IPS DF 6.9 (cell line): Measurements from ENCODE around the gene LIMS2.

ENCODE experiments used
- DNase-seq: peaks from one replicate; pipeline ENCODE4 v3.0.0-alpha.2; 2013; ENCODE audit warnings: low read depth, low spot score
- H3K27ac ChIP-seq: one replicate; pipeline ENCODE4 v1.5.1; 2013; ENCODE audit warnings: low read length, control low read depth
- H3K27me3 ChIP-seq: 2 replicates; pipeline ENCODE4 v1.6.1; 2013; ENCODE audit warnings: mild to moderate bottlenecking, low read length; ENCODE audit not compliant: control insufficient read depth, insufficient read depth
- H3K36me3 ChIP-seq: 2 replicates; pipeline ENCODE4 v1.6.1; 2013; ENCODE audit warnings: low read length; ENCODE audit not compliant: control insufficient read depth, insufficient read depth
- H3K4me1 ChIP-seq: 2 replicates; pipeline ENCODE4 v1.6.1; 2013; ENCODE audit warnings: low read length; ENCODE audit not compliant: control insufficient read depth, insufficient read depth
- H3K4me3 ChIP-seq: 2 replicates; pipeline ENCODE4 v1.5.1; 2013; ENCODE audit warnings: mild to moderate bottlenecking, low read length
- H3K9me3 ChIP-seq: 2 replicates; pipeline ENCODE4 v1.6.1; 2013; ENCODE audit warnings: low read length, inconsistent platforms; ENCODE audit not compliant: control insufficient read depth, insufficient read depth
- WGBS: extraction: QIAGEN DNeasy Blood & Tissue Kit; methylation state at CpG from one replicate; pipeline ENCODE4 v1.1.7; 2013; ENCODE audit warnings: mixed read lengths, missing lambda C conversion rate; ENCODE audit not compliant: insufficient read length, insufficient coverage; 5-methylcytosine and 5-hydroxymethylcytosine counted together

The LIMS2 gene

DNA sequence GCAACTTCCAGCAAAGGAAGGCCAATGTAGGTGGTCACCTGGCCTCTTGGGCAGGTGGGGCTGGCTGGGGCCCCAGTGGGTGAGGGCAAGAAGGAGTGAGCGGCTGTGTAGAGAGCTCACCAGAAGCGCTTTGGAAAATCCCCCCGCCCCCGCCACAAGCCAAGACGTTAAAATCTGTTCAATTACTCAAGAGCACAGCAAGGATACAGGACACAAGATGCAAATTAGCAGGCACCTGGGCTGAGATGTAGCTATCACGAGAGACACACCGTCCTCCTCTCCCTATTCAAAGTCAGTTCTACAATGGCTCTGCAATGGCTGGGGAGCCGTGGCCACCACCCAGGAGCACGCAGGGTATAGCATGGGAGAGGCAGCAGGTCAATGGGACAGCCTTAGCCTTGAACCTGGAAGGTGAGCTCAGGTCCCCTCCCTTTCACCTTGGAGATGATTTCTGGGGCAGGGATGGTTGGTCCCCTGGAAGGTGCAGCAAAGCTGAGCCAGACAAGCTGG, 67.9 kb downstream of the LIMS2 start:
- DNase-seq, result no peak
- Histone ChIP-seq H3K4me1 (no peaks in the 10 kb centered on the region), H3K4me3 (no peak overlapping the region), H3K36me3 (no peaks in the 10 kb centered on the region), H3K9me3 (no peaks in the 10 kb centered on the region), H3K27me3 (no peaks in the 10 kb centered on the region), H3K27ac (no peak overlapping the region)
- WGBS, result no CpG with 5 or more reads among the region's 9 CpGs

DNA sequence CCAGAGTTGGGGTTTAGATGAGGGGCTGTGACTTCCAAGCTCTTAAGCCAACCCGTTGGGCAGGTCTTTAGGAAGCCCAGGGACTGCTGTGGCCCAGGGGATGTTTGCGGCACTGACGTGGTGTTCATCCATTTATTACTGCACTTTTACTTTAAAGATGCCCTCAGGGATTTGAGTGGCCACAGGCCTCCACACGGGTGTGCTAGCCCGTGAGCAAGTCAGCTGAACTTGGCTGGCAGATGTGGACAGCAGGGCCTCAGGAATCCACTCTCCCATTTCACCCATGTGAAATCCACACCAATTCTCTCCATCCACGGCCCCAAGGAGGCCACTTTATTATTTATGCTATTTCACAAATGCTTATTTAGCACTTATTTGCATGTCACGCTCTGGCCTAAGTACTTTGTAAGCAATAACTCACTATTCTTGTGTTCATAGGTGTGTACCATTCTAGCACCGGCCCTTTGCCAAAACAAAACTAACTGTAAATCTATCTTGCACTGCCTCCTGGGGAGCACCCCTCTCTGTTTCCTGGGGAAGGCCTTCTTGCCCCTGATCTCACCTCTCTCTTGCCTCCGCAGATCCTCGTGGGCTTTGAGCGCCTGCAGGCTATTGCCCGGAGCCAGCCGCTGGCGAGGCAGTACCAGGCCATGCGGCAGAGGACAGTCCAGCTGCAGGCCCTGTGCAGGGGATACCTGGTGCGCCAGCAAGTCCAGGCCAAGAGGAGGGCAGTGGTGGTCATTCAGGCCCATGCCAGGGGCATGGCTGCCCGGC, 68.5 kb downstream of the LIMS2 start:
- H3K27ac ChIP-seq, result no peak overlapping the region
- H3K4me1 ChIP-seq, result no peaks in the 10 kb centered on the region
- H3K36me3 ChIP-seq, result no peaks in the 10 kb centered on the region
- H3K27me3 ChIP-seq, result no peaks in the 10 kb centered on the region
- H3K9me3 ChIP-seq, result no peaks in the 10 kb centered on the region
- no CpG with 5 or more reads among the region's 17 CpGs for WGBS
- DNase-seq, result no peak
- no peak overlapping the region for H3K4me3 ChIP-seq

DNA sequence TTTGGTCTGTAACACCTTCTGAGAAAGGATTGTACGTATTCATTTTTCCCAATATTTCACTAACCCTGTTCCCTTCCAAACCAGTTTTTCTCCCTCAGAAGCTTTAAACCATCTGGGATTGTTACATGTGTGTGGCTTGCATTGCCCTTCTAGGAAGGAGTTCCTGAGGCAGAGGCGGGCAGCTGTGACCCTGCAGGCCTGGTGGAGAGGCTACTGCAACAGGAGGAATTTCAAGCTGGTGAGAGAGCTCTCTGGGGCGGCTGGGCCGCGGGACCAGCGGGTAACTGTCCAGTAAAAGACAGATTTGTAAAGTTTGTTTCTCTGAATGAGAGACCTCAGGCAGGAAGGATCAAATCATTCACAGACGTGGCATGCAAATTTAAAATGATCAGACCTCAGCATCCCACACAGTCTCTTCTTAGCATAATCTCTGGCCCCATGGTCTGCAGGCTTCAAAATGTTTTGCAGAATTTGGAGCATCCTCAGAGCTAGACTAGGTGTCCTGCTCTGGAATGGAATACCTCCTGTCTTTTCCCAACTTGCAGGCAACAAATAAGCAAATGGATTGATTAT, 69.6 kb downstream of the LIMS2 start:
- Histone ChIP-seq H3K9me3 (no peaks in the 10 kb centered on the region), H3K36me3 (no peaks in the 10 kb centered on the region), H3K27ac (no peak overlapping the region), H3K4me3 (no peak overlapping the region), H3K27me3 (no peaks in the 10 kb centered on the region), H3K4me1 (no peaks in the 10 kb centered on the region)
- no peak for DNase-seq
- WGBS, result no CpG with 5 or more reads among the region's 7 CpGs

DNA sequence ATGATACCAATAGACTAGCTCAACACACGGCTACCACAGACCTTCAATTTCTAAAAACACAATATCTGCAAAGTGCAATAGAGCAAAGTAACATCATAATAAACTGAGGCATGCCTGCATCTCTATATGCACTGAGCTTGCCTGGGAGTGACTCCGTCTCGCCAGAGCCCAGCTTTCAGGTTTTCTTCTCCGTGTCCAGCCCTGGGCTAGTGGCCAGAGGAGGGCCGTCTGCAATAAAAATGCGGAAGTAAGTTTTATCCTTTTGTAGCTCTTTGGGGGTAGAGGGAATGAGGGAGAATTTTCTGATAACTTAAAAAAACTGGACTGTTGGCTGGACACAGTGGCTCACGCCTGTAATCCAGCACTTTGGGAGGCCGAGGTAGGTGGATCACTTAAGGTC, 70.3 kb downstream of the LIMS2 start:
- Histone ChIP-seq H3K36me3 (no peaks in the 10 kb centered on the region), H3K9me3 (no peaks in the 10 kb centered on the region), H3K4me1 (no peaks in the 10 kb centered on the region), H3K27ac (no peak overlapping the region), H3K4me3 (no peak overlapping the region), H3K27me3 (no peaks in the 10 kb centered on the region)
- no CpG with 5 or more reads among the region's 8 CpGs for WGBS
- no peak for DNase-seq

DNA sequence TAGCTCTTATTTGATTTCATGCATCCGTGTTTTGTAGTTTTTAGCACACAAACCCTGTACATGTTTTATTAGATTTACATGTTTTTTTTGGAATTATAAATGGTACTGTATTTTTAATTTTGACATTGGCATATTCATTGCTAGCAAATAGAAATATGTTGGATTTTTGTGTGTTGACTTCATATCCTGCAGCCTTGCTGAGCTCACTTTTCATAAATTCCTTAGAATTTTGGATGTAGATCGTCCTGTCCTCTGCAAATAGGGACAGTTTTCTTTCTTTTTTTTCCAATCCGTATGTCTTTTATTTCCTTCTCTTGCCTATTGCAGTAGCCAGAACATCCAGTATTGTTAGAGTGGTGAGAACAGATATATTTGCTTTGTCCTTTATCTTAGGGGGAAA, 76.1 kb downstream of the LIMS2 start:
- Histone ChIP-seq H3K9me3 (no peaks in the 10 kb centered on the region), H3K4me3 (no peak overlapping the region)
- WGBS, result no CpG with 5 or more reads among the region's 3 CpGs

DNA sequence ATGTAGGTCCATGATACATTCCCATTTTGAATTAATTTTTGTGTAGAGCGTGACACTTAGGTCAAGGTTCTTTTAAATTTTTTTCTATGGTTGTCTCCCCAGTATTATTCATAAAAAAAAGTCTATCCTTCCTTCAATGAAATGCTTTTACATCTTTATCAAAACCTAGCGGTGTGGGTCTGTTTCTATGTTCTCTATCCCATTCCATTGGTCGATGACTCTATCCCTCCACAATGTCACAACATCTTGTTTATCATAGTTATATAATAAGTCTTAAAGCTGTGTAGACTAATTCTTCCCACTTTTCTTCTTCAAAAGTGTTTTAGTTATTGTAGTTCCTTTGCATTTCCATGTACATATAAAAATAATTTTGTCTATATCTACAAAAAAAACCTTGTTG, 76.6 kb downstream of the LIMS2 start:
- no peak for DNase-seq
- H3K36me3 ChIP-seq, result no peaks in the 10 kb centered on the region
- no peaks in the 10 kb centered on the region for H3K4me1 ChIP-seq
- H3K9me3 ChIP-seq, result no peaks in the 10 kb centered on the region
- H3K27me3 ChIP-seq, result no peaks in the 10 kb centered on the region
- WGBS, result no CpG with 5 or more reads among the region's 3 CpGs
- H3K27ac ChIP-seq, result no peak overlapping the region
- H3K4me3 ChIP-seq, result no peak overlapping the region

More for the DNA sequence above, 76.1 kb downstream of the LIMS2 start:
- no peak for DNase-seq
- no peaks in the 10 kb centered on the region for H3K27me3 ChIP-seq
- H3K27ac ChIP-seq, result no peak overlapping the region
- no peaks in the 10 kb centered on the region for H3K4me1 ChIP-seq
- no peaks in the 10 kb centered on the region for H3K36me3 ChIP-seq

DNA sequence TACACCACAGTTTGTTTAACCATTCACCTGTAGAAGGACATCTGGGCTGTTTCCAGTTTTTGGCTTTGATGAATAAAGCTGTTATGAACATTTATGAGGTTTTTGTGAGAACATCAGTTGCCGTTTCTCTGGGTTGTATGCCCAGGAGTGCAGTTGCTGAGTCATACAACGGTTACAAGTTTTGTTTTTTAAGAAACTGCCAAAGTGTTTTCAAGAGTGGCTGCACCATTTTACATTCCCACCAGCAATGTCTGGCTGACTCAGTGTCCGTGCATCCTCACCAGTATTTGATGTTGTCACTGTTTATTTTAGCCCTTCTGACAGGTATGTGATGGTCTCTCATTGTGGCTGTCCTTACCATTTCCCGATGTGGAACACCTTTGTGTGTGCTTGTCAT, 77.3 kb downstream of the LIMS2 start:
- Histone ChIP-seq H3K4me3 (no peak overlapping the region), H3K4me1 (no peaks in the 10 kb centered on the region), H3K9me3 (no peaks in the 10 kb centered on the region), H3K36me3 (no peaks in the 10 kb centered on the region), H3K27ac (no peak overlapping the region), H3K27me3 (no peaks in the 10 kb centered on the region)
- DNase-seq, result no peak
- WGBS, result no CpG with 5 or more reads among the region's 4 CpGs

DNA sequence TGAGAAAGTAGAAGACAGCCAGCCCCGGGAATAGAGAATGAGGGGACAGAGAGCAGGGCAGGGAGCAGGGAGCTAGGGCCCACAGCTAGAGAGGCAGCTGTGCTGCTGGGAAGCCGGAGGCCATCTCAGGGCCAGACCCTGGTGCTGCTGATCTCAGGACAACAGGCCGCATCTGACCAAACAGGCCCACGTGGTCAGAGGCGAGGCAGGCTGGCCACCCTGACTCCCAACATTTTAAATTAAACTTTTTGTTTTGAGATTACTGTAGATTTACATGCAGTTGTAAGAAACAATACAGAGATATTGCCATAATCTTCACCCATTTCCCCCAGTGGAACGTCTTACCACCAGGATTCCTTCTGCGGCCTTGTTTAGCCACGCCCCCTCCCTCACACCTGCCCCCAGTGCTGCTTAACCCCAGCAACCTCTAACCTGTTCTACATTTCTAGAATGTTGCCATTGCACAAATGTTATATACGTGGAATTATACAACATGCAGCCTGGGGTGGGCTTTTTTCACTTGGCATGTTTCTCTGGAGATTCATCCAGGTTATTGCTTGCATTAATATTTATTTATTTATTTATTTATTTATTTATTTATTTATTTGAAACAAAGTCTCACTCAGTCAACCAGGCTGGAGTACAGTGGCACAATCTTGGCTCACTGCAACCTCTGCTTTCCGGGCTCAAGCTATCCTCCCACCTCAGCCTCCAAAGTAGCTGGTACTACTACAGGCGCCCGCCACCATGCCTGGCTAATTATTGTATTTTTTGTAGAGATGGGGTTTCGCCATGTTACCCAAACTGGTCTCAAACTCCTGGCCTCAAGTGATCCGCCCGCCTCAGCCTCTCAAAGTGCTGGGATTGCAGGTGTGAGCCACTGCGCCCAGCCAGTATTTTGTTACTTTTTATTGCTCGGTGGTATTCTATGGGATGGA, 78.0 kb downstream of the LIMS2 start:
- Histone ChIP-seq H3K9me3 (no peaks in the 10 kb centered on the region), H3K36me3 (no peaks in the 10 kb centered on the region), H3K4me3 (no peak overlapping the region), H3K4me1 (no peaks in the 10 kb centered on the region), H3K27me3 (no peaks in the 10 kb centered on the region), H3K27ac (no peak overlapping the region)
- DNase-seq, result no peak
- WGBS, result no CpG with 5 or more reads among the region's 17 CpGs

DNA sequence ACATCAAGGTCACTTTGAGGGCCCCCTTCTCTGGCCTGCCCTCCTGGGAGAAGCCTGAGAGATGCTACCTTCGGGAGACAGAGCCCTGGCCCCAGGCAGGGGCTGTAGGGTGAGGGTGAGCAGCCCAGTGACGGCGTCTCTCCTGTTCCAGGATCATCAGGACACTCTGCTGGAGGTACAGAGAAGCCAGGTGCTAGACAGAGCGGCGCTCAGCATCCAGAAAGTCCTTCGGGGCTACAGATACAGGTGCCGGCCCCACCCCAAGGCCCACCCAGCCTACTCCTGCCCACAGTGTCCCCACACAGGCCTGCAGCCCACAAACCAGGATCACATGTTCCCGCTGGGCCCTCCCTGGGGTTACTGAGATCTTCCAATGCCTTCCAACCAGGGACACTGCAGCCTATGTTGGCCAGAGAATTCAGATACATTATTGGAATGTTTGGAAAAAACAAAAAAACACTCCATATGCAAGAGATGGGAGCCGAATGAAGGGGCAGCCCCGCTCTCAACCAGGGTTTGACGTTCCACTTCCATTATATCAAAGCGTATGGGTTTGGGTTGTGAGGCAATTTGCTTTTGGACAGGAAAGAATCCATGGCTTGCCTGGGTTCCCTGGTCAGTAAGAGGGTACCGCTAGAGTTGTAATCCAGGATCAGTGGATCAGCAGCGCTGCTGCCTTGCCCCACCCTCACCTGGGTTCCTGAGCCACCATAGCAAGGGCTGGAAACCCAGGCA, 78.9 kb downstream of the LIMS2 start:
- no peaks in the 10 kb centered on the region for H3K36me3 ChIP-seq
- H3K4me3 ChIP-seq, result no peak overlapping the region
- H3K27ac ChIP-seq, result no peak overlapping the region
- no peak for DNase-seq
- no peaks in the 10 kb centered on the region for H3K9me3 ChIP-seq
- WGBS, result no CpG with 5 or more reads among the region's 14 CpGs
- no peaks in the 10 kb centered on the region for H3K4me1 ChIP-seq
- H3K27me3 ChIP-seq, result no peaks in the 10 kb centered on the region

DNA sequence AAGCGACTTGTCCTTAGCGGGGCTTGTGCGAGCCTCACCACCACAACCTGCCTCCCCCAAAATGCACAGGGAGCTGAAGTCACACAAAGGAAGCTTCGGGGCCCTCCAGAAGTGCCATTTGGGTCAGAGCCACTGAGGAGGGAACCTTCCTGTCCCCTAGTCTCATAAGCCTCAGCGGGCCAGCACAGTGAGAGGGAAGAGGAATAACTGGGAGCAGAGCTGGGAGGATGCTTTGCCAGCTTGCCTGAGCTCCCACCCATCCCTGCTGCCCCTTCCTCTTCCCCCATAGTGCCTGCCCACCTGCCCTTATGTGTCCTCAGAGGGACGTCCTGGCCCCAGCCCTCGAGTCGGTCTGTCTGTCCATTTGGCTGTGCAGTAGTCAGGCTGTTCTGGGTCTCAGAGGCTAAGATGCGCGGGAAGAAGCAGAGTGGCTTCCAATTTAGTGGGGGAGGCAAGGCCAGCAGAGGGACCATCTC, 81.2 kb downstream of the LIMS2 start:
- no peak overlapping the region for H3K4me3 ChIP-seq
- no peak for DNase-seq
- H3K9me3 ChIP-seq, result no peaks in the 10 kb centered on the region
- H3K27ac ChIP-seq, result no peak overlapping the region
- H3K36me3 ChIP-seq, result no peaks in the 10 kb centered on the region
- H3K4me1 ChIP-seq, result no peaks in the 10 kb centered on the region
- H3K27me3 ChIP-seq, result no peaks in the 10 kb centered on the region
- no CpG with 5 or more reads among the region's 10 CpGs for WGBS
